GM20431 (cell line): Measurements from ENCODE around the gene RAPGEF6.
"Not testable (repeated sequence)": the region's sequence is repeated elsewhere in the genome, so short reads cannot be mapped to it uniquely, and the experiment has no call there.

ENCODE experiments used
- in situ Hi-C: fragments of 300-500 bp; cut with MseI, MboI; formaldehyde crosslinking; loops from one replicate; pipeline ENCODE4 v1.15.0; 2020; ENCODE audit warnings: low sequenced_read_pairs; ENCODE audit not compliant: unreplicated experiment

RAPGEF6 gene

DNA sequence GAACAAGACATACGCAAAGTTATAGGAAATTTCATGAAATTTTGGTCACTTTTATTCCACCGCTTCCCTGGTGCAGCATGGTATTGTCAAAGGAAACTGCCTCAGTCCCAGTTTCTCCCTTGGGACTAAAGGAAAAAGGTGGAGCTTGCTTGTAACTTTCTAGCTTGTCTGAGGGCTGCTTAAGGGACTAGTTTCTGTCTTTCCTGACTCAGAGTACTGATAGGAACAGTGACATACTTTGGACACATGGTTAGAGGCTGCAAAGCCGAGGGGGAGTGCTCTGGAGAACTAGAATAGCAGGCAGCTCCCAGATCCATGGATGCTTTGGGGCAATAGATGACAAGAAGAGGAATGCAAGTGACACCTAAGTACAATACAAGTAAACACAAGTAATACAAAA is 234.4 kb downstream of the RAPGEF6 start:
- in situ Hi-C loops: loop anchor here (25.0 kb wide), 2 partner anchors 238 to 538 kb away; partner anchors contain the start of genes HINT1 and LYRM7

DNA sequence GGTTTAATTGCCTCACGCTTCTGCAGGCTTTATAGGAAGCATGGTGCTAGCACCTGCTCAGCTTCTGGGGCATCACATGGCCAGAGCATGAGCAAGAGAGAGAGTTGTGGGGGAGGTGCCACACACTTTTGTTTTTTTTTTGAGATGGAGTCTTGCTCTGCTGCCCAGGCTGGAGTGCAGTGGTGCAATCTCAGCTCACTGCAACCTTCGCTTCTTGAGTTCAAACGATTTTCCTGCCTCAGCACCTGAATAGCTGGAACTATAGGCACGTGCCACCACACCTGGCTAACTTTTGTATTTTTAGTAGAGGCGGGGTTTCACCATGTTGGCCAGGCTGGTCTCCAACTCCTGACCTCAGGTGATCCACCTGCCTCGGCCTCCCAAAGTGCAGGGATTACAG is 236.0 kb downstream of the RAPGEF6 start:
- in situ Hi-C loops: not testable (repeated sequence)

- in situ Hi-C loops: no loop called here
Observed at GRCh38 chr5:131396630-131397273, 238.3 kb downstream of the RAPGEF6 start.

GRCh38 chr5:131396015-131396414 is 239.0 kb downstream of the RAPGEF6 start:
- in situ Hi-C loops: no loop called here

GRCh38 chr5:131394128-131394527 is 240.9 kb downstream of the RAPGEF6 start:
- in situ Hi-C loops: no loop called here

GRCh38 chr5:131393498-131393968 is 241.5 kb downstream of the RAPGEF6 start:
- in situ Hi-C loops: no loop called here

DNA sequence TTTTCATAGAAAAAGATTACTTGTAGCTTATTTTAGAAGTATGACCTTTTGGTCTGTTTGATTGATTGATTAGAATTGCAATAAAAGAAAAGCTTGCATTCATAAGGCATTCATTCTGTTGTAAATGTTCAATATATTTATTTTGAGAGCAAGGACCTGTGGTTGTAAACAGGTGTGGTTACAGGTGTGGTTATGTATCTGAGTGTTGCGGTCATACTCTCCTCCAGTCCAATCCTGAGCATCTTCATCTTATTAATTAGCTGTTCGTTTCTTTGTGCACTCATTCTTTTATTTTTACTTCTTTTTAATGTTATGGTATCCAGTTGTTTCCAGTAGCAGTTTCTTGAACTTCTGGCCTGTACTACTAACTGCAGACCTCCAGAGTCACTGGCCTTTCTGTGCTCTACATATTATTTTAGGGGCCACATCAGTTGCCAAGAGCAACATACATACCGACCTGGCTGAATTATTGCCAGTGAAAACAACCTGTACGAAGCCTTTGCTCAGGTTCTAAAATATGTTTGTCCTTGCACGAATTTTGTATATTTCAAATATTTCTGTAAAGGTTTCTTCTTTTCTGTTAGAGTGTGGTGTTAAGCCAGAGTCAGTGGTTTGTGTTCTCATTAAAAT is 242.4 kb downstream of the RAPGEF6 start:
- in situ Hi-C loops: no loop called here

DNA sequence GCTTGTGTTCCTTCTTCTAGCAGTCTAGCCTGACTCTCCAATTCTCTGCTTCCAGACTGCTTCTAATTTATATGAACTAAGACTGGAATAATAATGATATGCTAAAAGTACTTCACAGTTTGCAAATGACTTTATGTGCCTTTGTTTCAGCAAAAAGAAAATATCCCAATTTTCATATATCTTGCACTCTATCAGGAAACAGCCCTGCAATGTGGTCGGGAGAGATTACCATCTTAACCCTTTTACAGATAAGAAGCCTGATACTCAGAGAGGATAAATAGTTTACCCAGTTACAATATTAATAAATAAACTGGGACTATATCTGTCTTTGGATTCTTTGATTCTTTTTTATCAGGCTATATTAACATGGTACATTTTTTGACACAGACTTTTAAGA is 245.2 kb downstream of the RAPGEF6 start:
- in situ Hi-C loops: no loop called here

- in situ Hi-C loops: no loop called here
Observed at GRCh38 chr5:131389096-131389868, 245.7 kb downstream of the RAPGEF6 start.

DNA sequence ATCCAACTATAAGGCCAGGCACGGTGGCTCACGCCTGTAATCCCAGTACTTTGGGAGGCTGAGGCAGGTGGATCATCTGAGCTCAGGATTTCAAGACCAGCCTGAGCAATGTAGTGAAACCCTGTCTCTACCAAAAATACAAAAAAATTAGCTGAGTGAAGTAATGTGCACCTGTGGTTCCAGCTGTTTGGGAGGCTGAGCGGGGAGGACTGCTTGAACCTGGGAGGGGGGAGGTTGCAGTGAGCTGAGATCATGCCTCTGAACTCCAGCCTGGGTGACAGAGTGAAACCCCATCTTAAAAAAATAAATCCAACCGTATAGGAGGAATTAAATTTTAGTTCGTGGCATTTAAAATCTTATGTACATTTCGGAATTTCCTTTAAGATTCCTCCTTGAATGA is 247.8 kb downstream of the RAPGEF6 start:
- in situ Hi-C loops: no loop called here

DNA sequence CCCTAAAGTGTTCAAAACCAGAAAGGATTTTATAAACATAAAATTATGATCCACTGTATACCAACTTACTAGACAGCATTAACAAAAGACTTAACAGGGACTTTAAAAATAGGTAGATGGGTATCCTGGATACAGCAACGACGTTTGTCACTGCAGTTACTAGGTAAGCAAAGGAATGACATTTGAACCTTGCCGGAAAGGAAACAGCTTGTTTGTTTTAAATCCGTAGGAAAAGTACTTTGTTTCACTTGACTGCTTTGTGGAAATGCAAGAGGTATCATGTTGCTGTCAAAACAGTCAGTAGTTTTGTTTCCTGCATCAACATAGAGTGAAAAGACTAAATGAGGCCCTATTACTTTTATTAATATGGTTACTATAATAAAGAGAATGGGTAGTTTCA is 248.2 kb downstream of the RAPGEF6 start:
- in situ Hi-C loops: no loop called here

DNA sequence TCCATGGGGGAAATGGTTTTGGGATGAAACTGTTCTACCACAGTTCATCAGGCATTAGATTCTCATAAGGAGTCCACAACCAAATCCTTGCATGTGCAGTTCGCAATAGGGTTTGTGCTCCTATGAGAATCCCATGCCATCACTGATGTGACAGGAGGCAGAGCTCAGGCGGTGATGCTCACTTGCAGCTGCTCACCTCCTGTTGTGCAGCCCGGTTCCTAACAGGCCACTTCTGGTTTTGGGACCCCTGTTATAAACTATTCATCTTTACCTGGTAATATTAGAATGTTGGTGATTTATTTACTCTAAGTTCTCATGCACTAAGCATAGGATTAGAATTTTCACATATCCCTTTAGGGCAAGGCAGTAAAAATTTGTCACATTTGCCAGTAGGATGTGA is 248.9 kb downstream of the RAPGEF6 start:
- in situ Hi-C loops: no loop called here

DNA sequence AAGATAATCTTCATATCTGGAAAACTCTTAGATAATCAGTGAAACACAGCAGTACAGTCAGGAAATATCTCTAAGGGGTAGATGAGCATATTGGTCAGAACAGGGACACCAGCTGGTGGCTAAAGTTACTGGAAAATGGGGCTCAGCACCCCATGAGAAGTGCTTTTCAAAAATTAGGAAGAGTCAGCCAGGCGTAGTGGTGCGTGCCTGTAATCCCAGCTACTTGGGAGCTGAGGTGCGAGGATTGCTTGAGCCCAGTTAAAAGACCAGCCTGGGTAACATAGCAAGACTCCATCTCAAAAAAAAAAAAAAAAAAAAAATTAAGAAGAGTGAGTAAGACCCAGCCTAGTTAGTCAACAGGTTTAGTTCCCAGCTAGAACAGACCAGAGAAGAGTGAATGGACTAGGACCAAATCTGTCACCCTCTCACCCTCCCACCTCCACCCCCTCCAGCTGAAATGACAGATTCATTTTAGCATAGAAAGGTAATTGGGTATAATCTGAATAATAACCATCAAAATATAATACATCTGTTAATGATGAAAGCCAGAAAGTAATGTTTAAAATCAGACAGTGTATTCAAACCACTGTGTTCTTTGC is 250.3 kb downstream of the RAPGEF6 start:
- in situ Hi-C loops: no loop called here

DNA sequence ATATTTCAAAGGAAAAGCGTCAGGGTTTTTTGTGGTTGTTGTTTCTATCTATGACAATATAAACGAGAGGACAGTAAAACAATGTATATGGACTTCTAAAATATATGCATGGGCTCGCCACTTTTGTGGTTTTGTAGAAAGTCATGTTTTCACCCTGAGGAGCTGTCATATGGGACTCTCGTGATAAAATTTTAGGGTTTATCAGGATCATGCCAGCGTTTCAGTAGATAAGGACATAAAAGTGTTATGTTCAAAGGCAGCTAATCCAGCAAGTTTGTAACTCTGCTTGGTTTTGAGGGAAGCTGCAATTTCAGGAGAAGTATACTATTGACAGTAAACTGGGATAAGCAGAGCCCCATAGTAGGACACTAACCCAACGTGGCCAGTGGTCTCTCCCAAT is 250.9 kb downstream of the RAPGEF6 start:
- in situ Hi-C loops: no loop called here

DNA sequence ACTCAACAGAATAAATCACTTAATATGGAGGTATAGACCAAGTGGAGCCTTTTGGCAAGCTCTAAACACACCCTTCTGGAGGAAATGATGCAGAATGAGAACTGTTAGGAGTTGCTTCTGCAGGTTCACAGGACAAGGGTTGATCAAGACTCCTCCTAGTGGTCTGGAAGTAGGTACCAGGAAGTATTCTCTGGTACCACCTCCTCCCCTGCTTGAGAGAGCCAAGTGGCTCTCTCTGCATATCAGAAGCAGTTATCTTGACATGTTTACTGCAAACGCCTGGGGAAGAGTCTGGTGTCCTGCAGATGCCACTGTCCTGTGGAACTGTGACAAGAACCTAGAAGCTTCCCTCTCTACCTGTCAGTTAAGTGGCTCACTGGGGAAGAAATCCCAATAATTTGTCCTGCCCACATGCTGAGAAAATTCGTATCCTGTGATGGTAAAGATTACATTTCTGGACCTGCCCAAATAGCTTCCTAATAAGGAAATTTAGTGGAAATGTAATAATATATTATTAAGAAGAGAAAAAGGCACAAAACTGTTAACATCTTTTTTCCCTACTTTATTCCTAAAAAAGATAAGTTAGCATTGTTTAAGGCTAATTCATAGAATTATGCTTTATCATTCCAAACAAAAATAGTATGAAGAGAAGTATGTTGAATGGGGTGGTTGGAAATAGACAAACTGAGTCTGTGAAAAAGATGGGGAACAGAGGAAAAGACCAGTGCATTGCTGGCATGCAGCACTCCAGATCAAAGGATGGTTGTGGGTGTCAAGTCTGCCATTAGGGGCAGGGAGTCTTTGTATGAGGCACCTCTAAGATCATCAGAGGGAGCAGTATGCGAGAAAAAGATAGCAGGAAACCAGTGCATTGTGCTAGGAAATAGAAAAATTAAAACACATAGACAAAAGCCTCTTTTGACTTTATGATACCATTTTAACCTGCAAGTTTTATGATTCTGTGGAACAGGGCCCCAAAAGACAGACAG is 252.3 kb downstream of the RAPGEF6 start:
- in situ Hi-C loops: no loop called here

DNA sequence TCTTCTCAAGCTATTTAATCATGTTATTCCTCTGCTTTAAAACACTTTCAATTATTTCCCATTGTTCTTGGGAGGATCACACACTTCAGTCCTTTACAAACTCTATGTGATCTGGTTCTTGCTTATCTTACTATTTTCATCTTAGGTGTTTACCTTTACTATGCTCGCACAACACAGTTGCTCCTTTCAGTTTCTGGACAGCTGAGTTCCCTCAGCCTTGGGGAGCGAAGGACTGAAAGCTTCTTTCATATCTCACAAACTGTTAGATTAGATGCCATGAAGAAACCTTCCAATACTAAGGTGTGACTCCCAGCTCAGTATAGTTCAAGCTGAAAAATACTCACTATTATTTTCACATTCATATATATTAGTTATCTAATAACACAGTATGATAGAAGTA is 253.3 kb downstream of the RAPGEF6 start:
- in situ Hi-C loops: no loop called here

DNA sequence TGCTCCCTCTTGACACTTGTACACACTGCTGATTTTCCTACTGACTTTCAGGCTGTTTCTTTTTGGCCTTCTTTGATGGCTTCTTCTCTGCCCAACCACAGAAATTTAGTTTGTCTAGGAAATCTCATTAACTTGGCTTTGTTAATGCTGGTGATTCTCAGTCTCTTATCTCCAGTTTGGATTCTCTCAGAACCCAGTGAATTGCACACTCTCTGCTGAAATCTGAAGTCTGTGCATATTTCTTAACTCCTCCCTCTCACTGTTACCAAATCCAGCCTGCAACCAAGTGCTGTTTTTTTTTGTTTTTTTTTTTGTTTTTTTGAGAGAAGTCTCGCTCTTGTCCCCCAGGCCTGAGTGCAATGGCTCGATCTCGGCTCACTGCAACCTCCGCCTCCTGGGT is 254.0 kb downstream of the RAPGEF6 start:
- in situ Hi-C loops: no loop called here

GRCh38 chr5:131380238-131380637 is 254.8 kb downstream of the RAPGEF6 start:
- in situ Hi-C loops: not testable (repeated sequence)

DNA sequence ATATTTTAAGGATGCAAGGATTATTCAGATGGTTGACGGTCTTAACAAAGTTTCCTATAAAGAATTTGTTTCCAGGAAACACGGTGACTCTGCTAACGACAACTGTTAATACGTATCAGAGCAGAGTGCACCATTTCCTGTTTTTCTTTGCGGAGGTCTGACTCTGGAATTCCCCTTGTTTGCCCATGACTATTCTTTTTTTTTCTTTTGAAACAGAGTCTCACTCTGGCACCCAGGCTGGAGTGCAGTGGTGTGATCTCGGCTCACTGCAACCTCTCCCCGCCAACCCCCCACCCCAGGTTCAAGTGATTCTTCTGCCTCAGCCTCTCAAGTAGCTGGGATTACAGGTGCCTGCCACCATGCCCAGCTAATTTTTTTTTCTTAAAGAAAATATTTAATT is 255.3 kb downstream of the RAPGEF6 start:
- in situ Hi-C loops: no loop called here
